HG03575 (cell line): ENCODE results near the gene RRP15.

Experiments
- ATAC-seq: cut with Tn5 transposase; IDR thresholded peaks from one replicate; pipeline ENCODE4 v1.9.1; 2021; ENCODE audit not compliant: unreplicated experiment, insufficient number of reproducible peaks, low FRiP score; ENCODE audit errors: extremely low read depth

The RRP15 gene, protein sequence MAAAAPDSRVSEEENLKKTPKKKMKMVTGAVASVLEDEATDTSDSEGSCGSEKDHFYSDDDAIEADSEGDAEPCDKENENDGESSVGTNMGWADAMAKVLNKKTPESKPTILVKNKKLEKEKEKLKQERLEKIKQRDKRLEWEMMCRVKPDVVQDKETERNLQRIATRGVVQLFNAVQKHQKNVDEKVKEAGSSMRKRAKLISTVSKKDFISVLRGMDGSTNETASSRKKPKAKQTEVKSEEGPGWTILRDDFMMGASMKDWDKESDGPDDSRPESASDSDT

DNA sequence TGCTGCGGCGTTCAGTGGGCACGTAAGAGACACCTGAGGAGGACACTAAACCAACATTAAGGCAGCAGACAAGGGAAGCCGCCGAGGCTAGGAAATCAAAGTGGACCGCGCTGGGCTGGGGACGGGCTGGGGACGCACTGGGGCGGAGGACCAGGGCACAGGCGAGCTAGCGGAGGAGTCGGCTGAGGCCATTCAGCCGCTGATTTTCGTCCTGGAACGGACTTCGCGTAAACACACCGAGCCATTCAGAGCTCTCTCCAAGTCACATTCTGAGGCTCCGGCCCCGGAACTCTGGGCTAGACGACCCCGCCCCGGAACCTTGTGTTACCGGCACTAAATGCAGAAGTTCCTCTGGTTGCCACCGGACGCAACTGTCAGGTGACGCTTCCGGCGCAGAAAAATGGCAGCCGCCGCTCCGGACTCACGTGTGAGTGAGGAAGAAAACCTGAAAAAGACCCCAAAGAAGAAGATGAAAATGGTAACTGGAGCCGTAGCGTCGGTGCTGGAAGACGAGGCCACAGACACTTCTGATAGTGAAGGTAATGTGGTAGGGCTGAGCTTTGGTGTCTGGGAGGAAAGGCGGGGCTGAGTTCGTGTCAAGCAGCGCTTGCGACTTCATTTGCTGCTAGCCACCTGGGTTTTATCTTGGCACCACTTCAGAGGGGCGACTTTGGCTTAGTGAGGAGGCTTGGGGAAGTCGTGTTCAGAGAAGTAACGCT lies at the start of gene RRP15:
Gene RRP15, plus strand, starts transcription at position 377 of the 719 bp plus-strand sequence. Its CDS starts 24 bp downstream, at position 401.
- ATAC-seq: peak; percentile 95

DNA sequence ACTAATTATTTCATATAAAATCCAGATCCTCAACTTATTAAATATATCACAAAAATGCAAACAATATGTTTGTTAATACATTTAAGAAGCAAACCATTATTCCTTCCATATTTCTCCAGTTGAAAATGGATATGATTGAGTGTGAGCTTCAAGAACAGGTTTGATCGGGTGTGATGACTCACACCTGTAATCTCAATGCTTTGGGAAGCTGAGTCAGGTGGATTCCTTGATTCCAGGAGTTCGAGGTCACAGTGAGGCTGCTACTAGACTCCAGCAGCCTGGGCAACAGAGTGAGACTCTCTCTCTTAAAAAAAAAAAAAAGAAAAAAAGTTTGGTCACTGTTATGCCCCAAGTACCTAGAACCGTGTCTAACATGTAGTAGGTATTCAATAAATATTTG lies 42.9 kb upstream of the RRP15 start:
- ATAC-seq: no peak

DNA sequence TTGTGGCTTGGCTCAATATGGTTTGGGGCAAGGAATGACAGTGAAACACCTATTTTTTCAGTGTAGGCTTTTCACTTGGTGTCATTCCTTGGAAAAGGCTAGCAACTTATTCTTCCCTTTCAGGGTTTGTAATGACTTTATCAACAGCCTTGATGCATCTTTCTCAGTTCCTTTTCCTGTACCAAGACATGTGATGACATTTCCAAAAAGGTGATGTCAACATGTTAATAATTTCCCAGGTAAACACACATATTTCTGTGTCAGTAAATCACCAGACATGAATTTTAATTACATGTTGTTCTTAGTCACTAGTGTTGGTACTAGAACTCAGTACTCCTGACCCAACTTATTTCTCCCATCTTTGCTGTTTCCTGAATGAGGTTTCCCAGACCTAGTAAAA lies 37.8 kb upstream of the RRP15 start:
- no peak for ATAC-seq

DNA sequence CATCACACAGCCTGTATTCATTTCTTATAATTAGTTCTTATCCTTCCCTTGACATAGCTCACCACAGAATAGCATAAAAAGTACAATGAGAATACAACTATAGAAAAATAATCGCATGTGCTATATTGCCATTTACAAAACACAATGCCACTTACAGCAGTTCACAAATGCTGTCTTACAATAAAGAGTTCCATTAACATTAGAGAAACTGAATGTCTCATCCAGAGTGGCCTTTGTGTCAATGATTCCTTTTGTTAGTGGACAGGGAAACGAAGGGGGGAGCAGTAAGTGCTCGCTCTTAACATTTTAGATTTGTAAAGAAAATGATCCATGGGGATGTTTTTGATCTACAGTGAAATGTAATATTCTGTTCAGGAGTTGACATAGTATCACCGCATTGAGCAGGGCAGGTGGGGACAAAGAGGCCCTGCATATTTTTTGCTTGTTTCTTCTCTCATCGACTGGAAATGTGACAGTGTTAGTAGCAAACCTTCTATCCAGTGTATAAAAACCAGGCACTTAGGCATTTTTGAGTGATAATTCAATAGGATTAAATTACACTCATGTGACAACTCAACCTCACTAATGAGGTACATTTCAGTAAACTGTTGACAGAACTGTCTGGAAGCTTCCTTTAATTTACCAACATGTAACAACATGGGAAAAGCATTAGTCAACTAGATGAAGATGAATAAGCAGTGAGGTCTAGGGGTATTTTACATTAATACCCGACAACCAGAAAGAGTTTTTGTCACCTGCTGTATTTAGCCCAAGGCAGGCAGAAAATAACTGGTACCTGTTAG lies 35.6 kb upstream of the RRP15 start:
- no peak for ATAC-seq

DNA sequence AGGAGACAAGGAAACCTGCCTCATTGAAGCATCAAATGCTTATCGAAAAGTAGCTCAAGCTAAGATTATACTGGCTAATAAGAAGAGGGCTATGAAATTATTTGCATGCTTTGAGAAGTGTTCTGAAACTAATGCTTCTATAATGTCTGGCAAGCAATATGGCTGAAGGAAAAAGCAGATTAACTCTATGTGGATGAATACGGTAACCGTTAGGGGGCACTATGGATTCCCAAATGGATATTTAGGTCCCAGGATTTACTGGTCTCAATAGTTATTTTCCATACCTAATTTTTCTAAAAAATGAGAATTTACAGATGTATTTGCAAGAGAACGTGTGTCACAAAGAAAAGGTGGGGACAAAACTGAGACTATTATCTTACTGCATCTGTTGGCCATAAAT lies 34.6 kb upstream of the RRP15 start:
- no peak for ATAC-seq

DNA sequence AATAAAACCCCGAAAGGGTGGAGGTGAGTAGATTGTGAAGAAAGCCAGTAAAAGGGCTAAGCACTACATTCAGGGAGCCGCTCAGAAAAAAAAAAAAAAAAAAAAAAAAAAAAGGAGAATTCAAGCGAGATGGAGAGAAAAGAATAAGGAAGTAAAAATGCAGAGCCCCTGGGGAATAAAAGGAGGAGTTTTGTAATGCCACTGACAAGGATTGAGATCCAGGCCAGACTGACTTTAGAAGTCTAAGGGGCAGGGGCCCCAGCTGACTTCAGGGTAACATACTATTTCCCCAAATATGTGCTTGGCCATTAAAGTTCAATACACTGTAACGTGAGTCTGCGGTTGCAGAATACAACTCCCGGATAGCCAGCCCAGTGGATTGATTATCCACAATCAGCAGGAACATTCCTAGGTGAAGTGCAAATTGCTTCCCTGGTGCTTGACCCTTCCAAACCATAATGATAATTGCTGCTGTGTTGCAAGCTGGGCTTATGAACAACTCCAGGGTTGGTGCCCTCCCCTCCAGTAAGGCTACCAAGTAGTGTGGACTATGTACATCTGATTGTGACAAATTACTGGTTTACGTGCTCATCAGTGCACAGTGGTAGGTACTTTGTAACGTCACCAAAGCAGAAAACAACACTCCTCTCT lies 30.7 kb upstream of the RRP15 start:
- no peak for ATAC-seq

DNA sequence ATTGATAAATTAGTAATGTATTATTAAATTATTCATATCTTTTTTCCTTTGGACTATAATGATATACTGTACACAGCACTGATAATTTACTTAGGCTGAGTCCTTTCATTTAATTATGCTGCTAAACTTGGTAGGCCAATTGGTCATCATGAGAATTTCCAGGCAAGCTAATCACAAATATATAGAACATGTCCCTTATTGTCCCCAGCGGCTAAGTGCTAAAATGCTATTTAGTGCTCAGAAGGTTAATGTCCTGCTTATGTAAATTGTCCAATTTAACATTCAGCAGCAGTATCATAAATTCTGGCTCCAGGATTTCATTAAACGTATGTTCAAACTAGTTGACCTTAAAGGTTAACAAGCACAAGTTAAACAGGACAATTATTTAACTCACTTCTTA lies 30.0 kb upstream of the RRP15 start:
- ATAC-seq: no peak

DNA sequence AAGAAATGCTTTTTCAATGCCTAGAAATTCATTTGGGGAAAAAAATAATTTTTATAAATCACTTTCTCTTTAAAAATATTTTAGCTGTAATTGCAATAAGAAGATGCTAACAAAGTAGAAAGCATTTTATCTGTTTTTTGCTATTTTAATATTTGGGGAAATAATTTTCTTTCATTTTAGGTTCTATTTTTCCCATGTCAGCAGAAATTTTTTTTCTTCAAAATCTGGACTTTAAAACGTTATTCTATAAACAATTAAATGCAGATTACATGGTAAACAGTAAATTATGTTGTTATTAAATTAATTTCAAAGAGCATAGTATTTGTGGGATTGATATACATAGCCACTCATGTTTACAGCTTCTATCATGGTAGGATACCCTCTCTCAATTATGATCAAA lies 27.7 kb upstream of the RRP15 start:
- ATAC-seq: no peak

DNA sequence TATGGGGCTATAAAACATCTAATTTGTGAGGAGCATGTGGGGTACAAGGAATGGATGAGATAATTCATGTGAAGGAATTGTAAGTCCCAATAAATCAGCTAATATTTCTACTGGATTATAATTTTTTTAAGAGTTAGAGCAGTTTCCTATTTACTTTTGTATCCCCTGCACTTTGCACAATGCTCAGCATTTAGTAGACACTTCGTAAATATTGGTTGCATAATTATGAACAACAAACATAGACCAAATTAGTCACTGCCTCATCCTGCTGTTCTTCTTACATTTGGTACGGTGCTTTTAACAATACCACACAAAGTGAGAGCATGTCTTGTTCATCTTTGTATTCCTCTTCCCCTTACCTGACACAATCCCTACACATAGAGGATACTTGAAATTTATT lies 27.1 kb upstream of the RRP15 start:
- no peak for ATAC-seq

DNA sequence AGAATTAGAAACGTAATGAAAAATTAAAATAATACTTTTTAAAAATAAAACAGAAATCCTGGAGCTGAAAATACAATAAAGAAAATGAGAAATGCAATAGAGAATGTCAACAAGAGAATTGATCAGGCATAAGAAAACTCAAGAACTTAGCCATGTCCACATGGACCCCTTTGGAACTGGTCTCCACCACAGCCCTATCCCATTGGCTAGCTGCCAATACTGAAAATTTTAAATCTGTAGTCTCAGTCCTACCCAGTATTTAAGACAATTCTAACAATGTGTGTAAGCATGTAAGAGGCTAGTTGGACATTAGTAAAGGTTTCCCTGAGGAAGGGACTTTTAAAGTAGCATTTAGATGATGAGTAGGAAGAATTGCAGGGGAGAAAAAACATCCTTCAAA lies 25.8 kb upstream of the RRP15 start:
- no peak for ATAC-seq

DNA sequence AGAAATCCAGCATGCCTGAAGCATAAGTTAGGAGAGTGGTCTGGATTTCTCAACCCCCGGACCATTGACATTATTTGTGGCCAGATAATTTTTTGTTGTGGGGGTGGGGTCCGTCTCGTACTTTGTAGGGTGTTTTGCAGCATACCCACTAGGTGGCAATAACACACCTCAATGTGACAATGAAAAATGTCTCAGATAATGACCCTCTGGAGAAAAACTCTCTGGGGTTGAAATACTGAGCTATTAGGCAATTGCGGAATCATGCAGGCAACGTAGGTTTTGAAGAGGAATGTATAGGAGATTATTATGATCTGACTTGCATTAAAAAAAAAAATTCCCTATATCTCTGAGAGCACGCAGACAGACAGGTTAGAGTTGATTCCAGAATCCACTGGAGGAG lies 25.3 kb upstream of the RRP15 start:
- ATAC-seq: no peak

DNA sequence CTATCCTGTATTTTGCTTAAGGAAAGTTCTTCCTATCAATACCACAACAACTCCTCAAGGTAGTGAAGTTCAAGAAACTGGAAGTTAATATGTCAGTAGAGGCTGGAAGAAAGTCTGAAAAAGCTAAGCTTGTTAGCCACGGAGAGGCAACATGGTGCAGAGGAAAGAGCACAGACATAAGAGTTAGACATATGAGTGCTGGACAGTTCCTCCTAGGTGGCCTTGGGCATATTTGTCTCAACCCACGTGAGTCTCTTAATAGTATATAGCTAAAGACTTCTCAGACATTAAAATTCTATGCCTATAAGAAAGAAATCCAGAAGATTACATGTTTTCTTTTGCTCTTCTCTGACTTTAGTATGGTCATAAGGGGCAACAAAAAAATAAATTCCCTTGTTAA lies 22.8 kb upstream of the RRP15 start:
- no peak for ATAC-seq

DNA sequence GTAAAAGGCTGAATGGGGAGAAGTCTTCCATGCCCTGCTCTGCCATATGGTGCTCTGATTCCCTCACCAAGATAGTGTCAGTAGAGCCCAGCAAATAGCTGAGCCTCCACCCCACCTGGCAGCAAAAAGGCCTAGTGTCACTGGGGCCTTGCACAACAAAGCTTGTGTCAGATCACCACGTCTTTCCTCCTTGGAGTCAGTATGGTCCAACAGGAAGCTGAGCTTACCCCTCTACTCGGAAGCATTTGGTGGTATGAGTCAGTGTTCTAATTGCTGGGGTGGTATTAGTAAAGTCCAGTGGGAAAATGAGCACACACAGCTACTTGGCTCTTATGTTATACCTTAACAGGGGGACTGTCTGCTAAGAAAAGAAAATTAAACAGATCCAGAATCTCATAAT lies 18.7 kb upstream of the RRP15 start:
- no peak for ATAC-seq

DNA sequence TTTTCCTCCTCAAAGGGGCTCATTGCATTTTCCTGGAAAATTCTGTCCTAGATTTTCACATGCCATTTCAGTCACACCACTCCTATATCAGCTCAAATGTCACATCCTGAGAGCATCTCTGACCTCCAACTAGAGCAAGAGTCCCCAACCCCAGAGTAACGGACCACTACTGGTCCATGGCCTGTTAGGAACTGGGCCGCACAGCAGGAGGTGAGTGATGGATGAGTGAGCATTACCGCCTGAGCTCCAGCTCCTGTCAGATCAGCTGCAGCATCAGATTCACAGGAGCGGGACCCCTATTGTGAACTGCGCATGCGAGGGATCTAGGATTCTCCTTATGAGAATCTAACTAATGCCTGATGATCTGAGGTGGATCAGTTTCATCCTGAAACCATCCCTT lies 12.7 kb upstream of the RRP15 start:
- no peak for ATAC-seq

DNA sequence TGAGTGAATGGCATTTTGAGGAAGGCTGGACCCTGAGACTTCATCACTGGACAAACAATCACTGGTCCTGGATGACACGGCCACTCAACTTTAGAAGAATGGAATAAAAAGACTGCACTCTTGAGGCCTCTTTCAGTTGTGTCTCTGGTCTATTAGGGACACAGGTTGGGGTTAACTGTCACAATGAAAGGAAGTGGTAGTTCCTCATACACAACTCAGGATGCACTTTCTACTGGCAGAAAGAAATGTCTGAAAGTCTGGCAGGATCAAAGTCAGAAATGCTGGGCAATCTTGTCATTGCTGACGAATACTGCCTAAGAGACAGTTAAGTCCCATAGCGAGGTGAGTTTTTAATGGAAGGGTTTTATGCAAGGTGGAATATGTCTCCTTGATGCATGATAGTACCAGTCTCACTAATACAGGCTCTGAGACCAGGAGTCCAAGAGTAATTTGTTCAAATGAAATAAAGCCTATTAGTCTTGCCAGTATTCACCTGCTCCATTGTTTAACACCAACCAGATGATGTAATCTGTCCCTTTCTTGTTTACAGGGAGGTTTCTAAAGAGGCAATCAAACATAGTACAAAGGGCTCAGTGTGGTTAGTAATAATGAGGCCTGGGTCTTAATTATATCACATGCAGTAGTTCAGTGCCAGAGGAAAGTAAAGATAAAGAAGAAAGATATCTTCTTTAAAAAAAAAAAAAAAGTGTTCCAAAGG lies 11.2 kb upstream of the RRP15 start:
- ATAC-seq: no peak

DNA sequence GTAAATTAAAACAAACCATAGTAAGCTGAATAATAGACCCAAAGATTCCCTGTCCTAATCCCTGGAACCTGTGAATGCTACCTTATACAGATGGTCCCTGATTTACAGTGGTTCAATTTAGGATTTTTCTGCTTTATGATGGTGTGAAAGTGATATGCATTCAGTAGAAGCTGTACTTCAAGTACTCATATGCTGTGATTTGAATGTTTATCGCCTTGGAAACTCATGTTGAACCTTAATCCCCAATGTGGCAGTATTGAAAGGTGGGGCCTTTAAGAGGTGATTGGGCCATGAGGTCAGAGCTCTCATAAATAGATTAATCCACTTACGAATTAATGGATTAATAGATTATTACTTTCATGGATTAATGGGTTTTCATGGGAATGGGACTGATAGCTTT lies 10.6 kb upstream of the RRP15 start:
- ATAC-seq: no peak

DNA sequence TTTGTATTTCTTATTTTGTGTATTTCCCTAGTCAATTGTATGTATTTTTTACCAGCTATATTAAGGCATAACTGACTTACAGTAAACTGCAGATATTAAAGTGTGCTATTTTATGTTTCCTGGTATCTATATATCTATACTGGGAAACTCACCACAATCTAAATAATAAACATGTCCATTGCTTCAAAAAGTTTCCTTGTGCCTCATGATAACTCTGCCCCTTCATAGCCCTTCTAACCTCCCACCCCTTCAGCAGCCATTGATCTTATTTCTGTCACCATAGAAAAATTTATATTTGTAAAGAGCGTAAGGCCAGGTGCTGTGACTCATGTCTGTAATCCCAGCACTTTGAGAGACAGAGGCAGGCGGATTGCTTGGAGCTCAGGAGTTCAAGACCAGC lies 9.3 kb upstream of the RRP15 start:
- no peak for ATAC-seq

DNA sequence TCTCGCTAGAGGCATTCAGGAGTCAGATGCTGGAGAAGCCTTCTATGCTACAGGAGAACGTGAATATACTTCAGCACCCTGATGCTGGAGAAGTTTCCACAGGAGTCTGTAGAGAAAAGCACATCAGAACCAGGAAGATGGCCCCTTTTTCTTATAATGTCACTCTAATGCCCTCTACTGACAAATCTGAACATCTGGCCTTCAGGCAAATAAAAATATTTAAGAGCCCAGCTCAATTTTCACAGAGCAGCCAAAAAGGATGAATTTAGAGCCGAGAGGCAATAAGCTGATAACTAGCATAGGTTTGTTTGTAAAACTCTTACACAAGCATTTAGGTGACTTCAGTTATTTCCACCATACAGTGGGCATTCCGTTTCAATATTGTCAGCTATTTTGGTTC lies 3.8 kb upstream of the RRP15 start:
- ATAC-seq: no peak

DNA sequence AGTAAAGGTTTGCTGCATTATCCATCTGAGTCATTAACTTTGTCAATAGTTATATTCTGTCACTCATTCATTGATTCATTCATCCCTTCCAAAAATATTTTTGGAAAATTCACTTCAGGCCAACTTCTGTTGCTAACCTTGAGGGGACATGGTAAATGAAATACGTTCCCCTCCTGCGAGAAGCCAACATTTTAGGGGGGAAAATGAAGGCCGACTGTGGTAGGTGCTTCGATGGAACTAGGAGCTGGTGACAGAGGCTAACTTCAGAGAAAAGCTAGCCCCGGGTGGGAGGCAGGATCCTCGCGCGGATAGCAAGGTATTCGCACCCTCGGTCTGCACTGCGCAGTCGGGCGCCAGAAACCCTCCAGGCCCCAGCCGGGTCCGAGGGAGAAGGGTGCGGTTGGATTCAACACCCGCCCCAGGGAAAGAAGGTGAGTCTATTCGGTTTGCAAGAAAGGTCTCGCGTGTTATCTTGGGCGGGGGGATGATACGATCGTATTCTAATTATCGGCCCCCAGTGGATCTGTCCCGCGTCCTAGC lies 646 bp upstream of the RRP15 start:
- no peak for ATAC-seq
